ENCODE results near the gene ZBTB32. TPM values are rescaled to one million over a fixed set of nuclear protein-coding genes. Genes with fewer than 3 reads are reported as not detected.

ZBTB32 gene
- total RNA-seq, 2 donors from 2014 or later, result 0.32 TPM; not detected in 1

- no peak for TF ChIP-seq CTCF (IDR thresholded peaks at IDR 0.05)
- intact Hi-C loops (cut with DNase I), result no loop called here
- peaks cover 3% of the 10 kb centered on the region for H3K4me1 ChIP-seq
- H3K9me3 ChIP-seq, result no peaks in the 10 kb centered on the region
- peaks cover 46% of the 10 kb centered on the region for H3K36me3 ChIP-seq
- no peak overlapping the region for H3K27ac ChIP-seq
- no peak overlapping the region for H3K4me3 ChIP-seq
- H3K27me3 ChIP-seq, result no peaks in the 10 kb centered on the region
- DNase-seq, result no peak
- H3K9ac ChIP-seq (ENCODE audit: low read depth in 2 of 2, low read length in 2 of 2), result no peak overlapping the region
Measured at GRCh38 chr19:35724560-35724959, 20.2 kb downstream of the ZBTB32 start.

GRCh38 chr19:35725216-35725861 is 21.0 kb downstream of the ZBTB32 start:
- Histone ChIP-seq H3K27me3 (no peaks in the 10 kb centered on the region), H3K4me1 (no peaks in the 10 kb centered on the region), H3K27ac (no peak overlapping the region), H3K4me3 (no peak overlapping the region), H3K9me3 (no peaks in the 10 kb centered on the region), H3K36me3 (peaks cover 46% of the 10 kb centered on the region), H3K9ac (ENCODE audit: low read depth in 2 of 2, low read length in 2 of 2) (no peak overlapping the region)
- no peak for TF ChIP-seq CTCF (IDR thresholded peaks at IDR 0.05)
- no peak for DNase-seq
- intact Hi-C loops (cut with DNase I), result no loop called here

GRCh38 chr19:35727053-35727955 is 22.9 kb downstream of the ZBTB32 start:
- intact Hi-C loops (cut with DNase I), result no loop called here
- H3K9me3 ChIP-seq, result no peaks in the 10 kb centered on the region
- no peak overlapping the region for H3K9ac ChIP-seq (ENCODE audit: low read depth in 2 of 2, low read length in 2 of 2)
- H3K4me3 ChIP-seq, result no peak overlapping the region
- DNase-seq, result no peak
- no peak for TF ChIP-seq CTCF (IDR thresholded peaks at IDR 0.05)
- peaks cover 49% of the 10 kb centered on the region for H3K36me3 ChIP-seq
- no peaks in the 10 kb centered on the region for H3K4me1 ChIP-seq
- no peak overlapping the region for H3K27ac ChIP-seq
- no peaks in the 10 kb centered on the region for H3K27me3 ChIP-seq

- TF ChIP-seq CTCF (IDR thresholded peaks at IDR 0.05), result no peak
- no peaks in the 10 kb centered on the region for H3K27me3 ChIP-seq
- H3K9me3 ChIP-seq, result no peaks in the 10 kb centered on the region
- H3K9ac ChIP-seq (ENCODE audit: low read depth in 2 of 2, low read length in 2 of 2), result no peak overlapping the region
- peaks cover 42% of the 10 kb centered on the region for H3K36me3 ChIP-seq
- no peaks in the 10 kb centered on the region for H3K4me1 ChIP-seq
- H3K27ac ChIP-seq, result no peak overlapping the region
- H3K4me3 ChIP-seq, result no peak overlapping the region
- intact Hi-C loops (cut with DNase I), result no loop called here
- DNase-seq, result no peak
Measured at GRCh38 chr19:35727956-35728706, 23.8 kb downstream of the ZBTB32 start.

GRCh38 chr19:35729021-35729420 is 24.7 kb downstream of the ZBTB32 start:
- Histone ChIP-seq H3K9me3 (no peaks in the 10 kb centered on the region), H3K4me1 (no peaks in the 10 kb centered on the region), H3K4me3 (no peak overlapping the region), H3K27ac (no peak overlapping the region), H3K36me3 (peaks cover 42% of the 10 kb centered on the region), H3K27me3 (no peaks in the 10 kb centered on the region), H3K9ac (ENCODE audit: low read depth in 2 of 2, low read length in 2 of 2) (no peak overlapping the region)
- intact Hi-C loops (cut with DNase I), result no loop called here
- DNase-seq, result no peak
- no peak for TF ChIP-seq CTCF (IDR thresholded peaks at IDR 0.05)
